TTC549 (cell line): ENCODE results near the gene ABHD17A.
"Not testable (repeated sequence)": the region's sequence is repeated elsewhere in the genome, so short reads cannot be mapped to it uniquely, and the experiment has no call there.

Source experiments
- FAIRE-seq: peaks from 2 replicates; lab custom pipeline; 2012; peaks lifted over from hg19 to GRCh38; lab: Jason Lieb, UNC

The ABHD17A gene

DNA sequence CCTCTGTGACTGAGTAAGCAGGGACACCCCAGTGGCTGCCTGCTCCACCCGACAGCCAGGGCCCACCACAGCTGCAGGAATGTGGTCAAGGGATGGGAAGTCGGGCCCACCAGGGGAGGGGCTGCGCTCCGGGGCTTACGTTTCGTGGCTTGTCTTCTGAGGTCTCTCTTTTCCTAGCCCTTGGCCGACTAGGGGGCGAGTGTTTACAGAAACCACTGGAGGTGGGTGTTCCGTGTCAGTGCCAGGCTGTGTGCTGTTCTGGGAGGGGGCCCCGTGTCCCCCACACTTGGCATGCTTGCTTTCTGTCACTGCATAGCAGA, 24.4 kb upstream of the ABHD17A start:
- no peak for FAIRE-seq

DNA sequence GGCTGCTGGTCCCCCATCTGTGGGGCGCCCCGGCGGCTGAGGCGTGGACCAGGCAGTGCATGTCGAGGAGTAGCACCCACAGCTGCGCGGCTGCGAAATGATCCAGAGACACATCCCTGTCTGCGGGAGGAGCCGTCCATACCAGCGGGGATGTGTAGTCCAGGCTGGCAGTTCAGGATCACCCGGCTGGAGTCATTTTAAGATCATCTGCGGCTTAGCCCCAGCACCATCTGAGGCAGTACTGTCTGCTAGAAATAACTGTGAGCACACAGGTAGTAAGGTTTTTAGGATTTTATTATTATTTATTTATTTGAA, 23.0 kb upstream of the ABHD17A start:
- no peak for FAIRE-seq

DNA sequence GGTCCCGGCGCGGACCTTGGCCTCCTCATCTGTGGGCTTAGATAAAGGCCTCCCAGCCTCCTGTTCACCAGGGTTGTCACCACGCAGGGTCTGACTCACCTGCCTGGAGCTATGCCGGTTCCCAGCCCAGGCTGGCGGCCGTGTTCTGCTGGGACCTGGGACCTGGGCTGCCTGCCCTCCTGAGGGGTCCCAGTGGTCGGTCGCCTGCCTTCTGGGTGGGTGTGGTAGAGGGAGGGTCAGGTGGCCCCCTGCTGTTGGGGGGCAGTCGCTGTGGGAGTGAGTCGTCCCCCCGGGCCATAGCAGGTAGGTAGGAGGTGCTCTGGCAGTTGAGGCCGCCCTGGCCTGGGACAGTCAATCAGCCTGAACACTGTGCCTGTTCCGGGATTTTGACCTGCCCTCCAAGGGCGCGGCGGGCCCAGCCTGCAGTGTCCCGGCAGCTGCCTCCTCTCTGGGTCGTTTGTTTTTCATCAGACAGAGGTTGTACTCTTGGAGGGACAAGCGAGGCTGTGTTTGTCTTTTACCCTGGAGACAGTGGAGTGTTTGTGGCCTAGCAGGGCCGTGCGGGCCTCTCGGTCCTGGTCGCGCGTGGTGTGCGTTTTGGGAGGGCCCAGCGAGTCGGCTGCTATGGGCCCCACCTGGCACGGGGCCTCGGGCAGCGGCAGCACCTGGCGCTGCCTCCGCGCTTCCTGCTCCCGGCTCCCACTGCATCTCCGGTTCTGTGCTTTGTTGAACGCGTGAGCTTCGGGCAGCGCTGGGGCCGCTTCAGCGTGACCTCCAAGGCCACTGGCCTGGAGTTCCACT, 22.5 kb upstream of the ABHD17A start:
- FAIRE-seq: no peak

GRCh38 chr19:1906985-1907562, 21.8 kb upstream of the ABHD17A start:
- FAIRE-seq: no peak

GRCh38 chr19:1905863-1906375, 20.6 kb upstream of the ABHD17A start:
- FAIRE-seq: no peak

- peak; percentile 80 for FAIRE-seq
These were observed 20.0 kb upstream of the ABHD17A start, which contains the start of the genes ADAT3 and SCAMP4 for GRCh38 chr19:1905110-1905862. ADAT3 (plus strand) TSS chr19:1905399; CDS start chr19:1912048, 6,649 bp downstream. SCAMP4 (plus strand) TSS chr19:1905399; CDS start chr19:1915020, 9,621 bp downstream.

GRCh38 chr19:1904860-1905109, 19.5 kb upstream of the ABHD17A start:
- no peak for FAIRE-seq

DNA sequence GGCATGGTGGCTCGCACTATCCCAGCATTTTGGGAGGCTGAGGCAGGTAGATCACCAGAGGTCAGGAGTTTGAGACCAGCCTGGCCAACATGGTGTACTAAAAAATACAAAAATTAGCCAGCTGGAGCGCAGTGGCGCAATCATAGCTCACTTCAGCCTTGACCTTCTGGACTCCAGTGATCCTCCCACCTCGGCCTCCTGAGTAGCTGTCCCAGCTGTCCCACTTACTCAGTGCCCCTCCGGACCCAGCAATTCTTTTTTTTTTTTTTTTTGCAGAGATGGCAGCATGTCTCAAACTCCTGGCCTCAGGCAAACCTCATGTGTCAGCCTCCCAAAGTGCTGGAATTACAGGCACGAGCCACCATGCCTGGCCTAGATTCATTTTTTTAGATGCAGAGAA, 17.6 kb upstream of the ABHD17A start:
- no peak for FAIRE-seq

- FAIRE-seq: no peak
These were observed 16.7 kb upstream of the ABHD17A start for GRCh38 chr19:1901940-1902404.

GRCh38 chr19:1896508-1896907, 11.2 kb upstream of the ABHD17A start:
- no peak for FAIRE-seq

DNA sequence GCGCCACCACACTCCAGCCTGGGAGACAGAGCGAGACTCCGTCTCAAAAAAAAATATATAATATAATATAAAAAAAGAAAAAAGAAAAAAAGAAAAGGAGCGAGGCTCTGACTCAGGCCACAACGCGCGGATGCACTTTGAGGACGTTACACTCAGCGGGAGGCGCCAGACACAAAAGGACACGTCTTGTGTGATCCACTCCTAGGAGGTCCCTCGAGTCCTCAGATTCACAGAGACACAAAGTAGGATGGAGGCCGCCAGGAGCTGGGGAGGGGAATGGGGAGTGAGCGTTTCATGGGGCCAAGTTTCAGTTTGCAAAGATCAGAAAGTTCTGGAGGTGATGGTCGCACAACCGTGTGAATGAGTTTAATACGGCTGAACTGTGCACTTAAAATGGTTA, 8.5 kb upstream of the ABHD17A start:
- FAIRE-seq: no peak

DNA sequence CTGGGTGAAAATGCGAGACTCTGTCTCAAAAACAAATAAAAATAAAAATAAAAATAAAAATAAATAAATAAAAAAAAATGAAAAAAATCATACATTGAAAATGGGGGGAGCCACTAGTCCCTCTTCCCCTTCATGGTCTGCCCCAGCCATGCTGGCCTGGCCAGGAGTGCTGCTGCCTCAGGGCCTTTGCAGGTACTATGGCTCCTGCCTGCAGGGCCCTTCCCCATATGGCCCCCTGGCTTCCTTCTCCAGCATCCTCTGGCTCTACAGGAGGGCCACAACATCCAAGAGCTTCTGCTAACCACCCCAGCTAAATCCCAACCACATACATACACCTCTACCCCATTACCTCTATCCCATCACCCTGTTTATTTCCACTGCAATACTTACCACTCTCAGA, 4.6 kb upstream of the ABHD17A start:
- no peak for FAIRE-seq

- no peak for FAIRE-seq
These were observed 3.1 kb upstream of the ABHD17A start for GRCh38 chr19:1888385-1888784.

DNA sequence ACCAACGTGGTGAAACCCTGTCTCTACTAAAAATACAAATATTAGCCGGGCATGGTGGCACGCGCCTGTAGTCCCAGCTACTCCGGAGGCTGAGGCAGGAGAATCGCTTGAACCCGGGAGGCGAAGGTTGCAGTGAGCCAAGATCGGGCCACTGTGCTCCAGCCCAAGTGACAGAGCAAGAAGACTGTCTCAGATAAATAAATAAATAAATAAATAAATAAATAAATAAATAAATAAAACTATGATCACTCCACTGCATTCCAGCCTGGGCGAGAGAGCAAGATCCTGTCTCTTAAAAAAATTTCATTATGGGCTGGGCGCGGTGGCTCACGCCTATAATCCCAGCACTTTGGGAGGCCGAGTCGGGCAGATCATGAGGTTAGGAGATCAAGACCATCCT, 1.1 kb upstream of the ABHD17A start:
- FAIRE-seq: not testable (repeated sequence)

- FAIRE-seq: no peak
These were observed 469 bp downstream of the ABHD17A start for GRCh38 chr19:1884719-1885334.

DNA sequence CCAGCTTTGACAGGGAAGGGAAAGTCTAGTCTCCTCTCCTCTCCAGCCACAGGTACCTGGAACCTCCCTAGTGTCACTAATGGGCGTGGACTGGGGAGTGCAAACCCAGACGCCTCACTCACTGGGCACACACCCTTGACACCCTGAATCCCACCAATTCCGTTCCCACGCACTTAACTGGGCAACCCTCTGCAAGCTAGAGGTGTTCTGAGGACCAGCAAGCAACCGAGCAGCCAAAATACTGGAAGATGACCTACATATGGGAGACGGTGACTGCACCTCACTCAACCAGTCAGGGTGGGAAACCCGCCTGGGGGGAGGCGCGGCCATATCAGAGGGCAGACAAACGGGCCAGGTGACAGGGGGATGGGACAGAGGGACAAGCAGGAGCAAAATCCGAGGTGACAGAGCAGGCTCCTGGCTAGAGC, 991 bp downstream of the ABHD17A start:
- no peak for FAIRE-seq

DNA sequence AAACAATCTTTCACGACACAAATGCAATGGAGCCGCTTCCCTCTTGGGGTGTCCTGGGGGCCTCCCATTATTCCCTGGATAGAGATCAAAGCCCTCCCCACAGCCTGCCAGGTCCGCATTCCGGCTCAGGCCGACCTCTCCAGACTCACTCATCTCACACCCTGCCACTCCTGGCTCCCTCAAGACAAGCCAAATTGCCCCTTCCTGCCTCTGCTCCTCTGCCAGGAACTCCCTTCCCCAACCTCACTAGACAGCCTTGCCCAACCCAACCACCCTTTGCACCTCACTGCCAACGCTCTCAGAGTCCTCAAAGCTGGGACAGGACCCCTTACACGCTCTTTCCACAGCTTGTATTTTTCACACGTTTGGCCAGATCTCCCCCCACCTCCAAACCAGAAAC, 1.5 kb downstream of the ABHD17A start:
- no peak for FAIRE-seq

DNA sequence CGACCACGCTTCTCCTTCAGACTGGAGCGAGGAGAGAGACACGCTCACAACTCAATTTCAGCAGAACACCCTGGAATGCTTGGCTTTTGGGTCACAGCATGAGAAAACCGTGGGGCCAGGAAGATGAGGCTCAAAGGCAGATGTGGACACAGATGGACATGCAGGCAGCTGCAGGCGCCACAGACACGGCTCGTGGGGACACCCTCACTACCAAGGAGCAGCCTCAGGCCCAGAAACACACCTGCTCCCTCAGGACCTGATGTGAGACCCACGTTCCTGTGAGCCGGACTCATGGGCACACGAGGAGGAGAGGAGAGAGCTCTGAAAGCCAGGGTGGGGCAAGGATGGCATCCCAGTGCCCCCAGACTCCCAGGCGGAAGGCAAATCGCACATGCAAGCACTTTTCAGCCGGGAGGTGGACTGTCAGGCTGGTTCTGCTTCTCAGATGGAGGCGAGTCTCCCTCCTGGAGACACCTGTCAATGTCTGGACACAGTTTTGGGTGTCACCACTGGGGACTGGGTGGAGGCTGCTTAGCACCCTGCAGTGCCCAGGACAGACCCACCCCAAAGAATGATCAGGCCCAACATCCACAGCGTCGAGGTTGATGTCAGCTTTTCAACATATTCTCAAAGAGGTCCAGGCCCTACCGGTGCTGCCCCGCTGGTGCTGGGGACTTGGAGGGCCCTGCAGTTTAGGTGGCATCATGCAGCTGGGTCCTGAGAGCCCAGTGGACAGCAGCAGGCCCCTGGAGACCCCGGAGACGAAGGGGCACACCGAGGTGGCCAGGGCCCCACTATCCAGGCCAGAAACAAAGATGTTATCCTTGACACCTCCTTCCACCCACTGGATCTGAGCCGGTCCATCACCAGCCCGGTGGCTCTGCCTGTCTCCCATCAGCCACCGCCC, 2.3 kb downstream of the ABHD17A start:
- FAIRE-seq: no peak

- FAIRE-seq: no peak
These were observed 3.1 kb downstream of the ABHD17A start for GRCh38 chr19:1882089-1882785.

DNA sequence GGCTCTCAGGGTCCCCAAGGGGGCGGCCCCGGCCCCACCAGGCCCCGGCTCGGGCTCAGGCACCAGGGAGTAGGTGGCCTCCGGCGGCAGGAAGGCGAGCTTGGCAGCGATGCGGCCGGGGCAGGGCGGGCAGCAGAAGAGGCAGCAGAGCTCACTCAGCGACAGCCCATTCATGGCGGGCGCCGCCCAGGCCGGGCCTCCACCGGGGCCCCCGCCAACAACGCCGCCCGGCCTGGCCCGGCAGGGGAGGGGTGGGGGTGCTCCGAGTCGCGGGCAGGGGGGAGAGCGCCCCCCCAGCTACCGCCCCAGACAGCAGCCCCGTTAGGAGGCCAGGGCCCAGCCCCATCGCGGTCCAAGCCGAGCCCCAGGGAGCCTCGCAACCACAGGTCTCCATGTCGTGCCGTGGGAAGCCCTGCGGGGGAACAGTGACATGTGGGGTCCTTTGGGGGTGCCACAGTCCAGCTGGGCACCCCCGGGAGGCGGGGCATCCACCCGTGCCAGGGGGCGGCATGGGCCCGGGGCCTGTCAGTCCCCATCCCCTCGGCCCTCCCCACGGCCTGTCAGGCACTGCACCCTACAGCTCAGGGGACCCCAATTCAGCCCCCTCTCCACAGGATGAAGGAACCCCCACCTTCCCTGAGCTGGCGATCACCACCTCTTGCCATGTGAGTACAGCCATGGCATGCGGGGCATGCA, 3.8 kb downstream of the ABHD17A start:
- FAIRE-seq: not testable (repeated sequence)
